Stimulated activated naive CD8-positive, alpha-beta T cell treated with anti-CD3 and anti-CD28 coated beads, Interleukin-15, Interleukin-2, amounts not matched to agents 100 ng/mL and 50 ng/mL, for 24 hours (primary cell): ENCODE results near the gene MMP24OS.

ENCODE experiments used
- H3K27ac Mint-ChIP-seq: one replicate; pipeline ENCODE4 v1.8.0; 2021; ENCODE audit warnings: mild to moderate bottlenecking, mixed read lengths
- H3K27me3 Mint-ChIP-seq: one replicate; pipeline ENCODE4 v1.8.0; 2021; ENCODE audit warnings: mixed read lengths
- H3K36me3 Mint-ChIP-seq: one replicate; pipeline ENCODE4 v1.8.0; 2021; ENCODE audit warnings: low read depth, mixed read lengths
- H3K4me1 Mint-ChIP-seq: one replicate; pipeline ENCODE4 v1.8.0; 2021; ENCODE audit warnings: low read depth, mixed read lengths
- H3K4me3 Mint-ChIP-seq: one replicate; pipeline ENCODE4 v1.8.0; 2021; ENCODE audit warnings: mild to moderate bottlenecking, mixed read lengths
- H3K9me3 Mint-ChIP-seq: one replicate; pipeline ENCODE4 v1.8.0; 2021; ENCODE audit warnings: mixed read lengths

The MMP24OS gene

GRCh38 chr20:35290186-35290886, 12.4 kb upstream of the MMP24OS start:
- Mint-ChIP-seq H3K9me3 (no peaks in the 10 kb centered on the region), H3K27me3 (no peaks in the 10 kb centered on the region), H3K27ac (no peak overlapping the region), H3K4me3 (no peak overlapping the region), H3K4me1 (peaks cover 8% of the 10 kb centered on the region), H3K36me3 (no peaks in the 10 kb centered on the region)

- Mint-ChIP-seq H3K27me3 (no peaks in the 10 kb centered on the region), H3K4me3 (no peak overlapping the region), H3K4me1 (peaks cover 19% of the 10 kb centered on the region), H3K27ac (no peak overlapping the region), H3K36me3 (peaks cover 5% of the 10 kb centered on the region), H3K9me3 (no peaks in the 10 kb centered on the region)
Measured at GRCh38 chr20:35288325-35289060, 10.6 kb upstream of the MMP24OS start.

GRCh38 chr20:35287509-35288324, 9.8 kb upstream of the MMP24OS start:
- Mint-ChIP-seq H3K4me1 (peaks cover 23% of the 10 kb centered on the region), H3K27me3 (no peaks in the 10 kb centered on the region), H3K27ac (no peak overlapping the region), H3K4me3 (no peak overlapping the region), H3K9me3 (no peaks in the 10 kb centered on the region), H3K36me3 (peaks cover 9% of the 10 kb centered on the region)

GRCh38 chr20:35286899-35287508, 9.1 kb upstream of the MMP24OS start:
- Mint-ChIP-seq H3K36me3 (peaks cover 15% of the 10 kb centered on the region), H3K4me3 (no peak overlapping the region), H3K27ac (no peak overlapping the region), H3K4me1 (peaks cover 28% of the 10 kb centered on the region), H3K27me3 (no peaks in the 10 kb centered on the region), H3K9me3 (no peaks in the 10 kb centered on the region)

GRCh38 chr20:35286077-35286898, 8.4 kb upstream of the MMP24OS start:
- Mint-ChIP-seq H3K36me3 (peaks cover 23% of the 10 kb centered on the region), H3K4me1 (peaks cover 31% of the 10 kb centered on the region), H3K27ac (peak overlapping the region; percentile 80), H3K4me3 (peak overlapping the region; percentile 90), H3K9me3 (no peaks in the 10 kb centered on the region), H3K27me3 (no peaks in the 10 kb centered on the region)

GRCh38 chr20:35285806-35286076, 7.8 kb upstream of the MMP24OS start:
- peaks cover 31% of the 10 kb centered on the region for H3K4me1 Mint-ChIP-seq
- H3K36me3 Mint-ChIP-seq: peaks cover 24% of the 10 kb centered on the region
- peak overlapping the region; percentile 90 for H3K4me3 Mint-ChIP-seq
- peak overlapping the region; percentile 80 for H3K27ac Mint-ChIP-seq
- H3K27me3 Mint-ChIP-seq: no peaks in the 10 kb centered on the region
- no peaks in the 10 kb centered on the region for H3K9me3 Mint-ChIP-seq

GRCh38 chr20:35284992-35285805, 7.3 kb upstream of the MMP24OS start:
- Mint-ChIP-seq H3K27ac (peak overlapping the region; percentile 89), H3K4me3 (peak overlapping the region; percentile 90), H3K27me3 (no peaks in the 10 kb centered on the region), H3K9me3 (no peaks in the 10 kb centered on the region), H3K4me1 (peaks cover 33% of the 10 kb centered on the region), H3K36me3 (peaks cover 30% of the 10 kb centered on the region)

- H3K9me3 Mint-ChIP-seq: no peaks in the 10 kb centered on the region
- H3K4me1 Mint-ChIP-seq: peaks cover 35% of the 10 kb centered on the region
- H3K4me3 Mint-ChIP-seq: peak within 1 kb of the TSS; percentile 90
- peaks cover 36% of the 10 kb centered on the region for H3K36me3 Mint-ChIP-seq
- H3K27me3 Mint-ChIP-seq: no peaks in the 10 kb centered on the region
- H3K27ac Mint-ChIP-seq: peak within 1 kb of the TSS; percentile 89
Measured at GRCh38 chr20:35284267-35284991, 6.5 kb upstream of the MMP24OS start, which contains the start of gene EIF6. TSS of gene EIF6 (minus strand) at chr20:35284772. CDS start at chr20:35284487, 285 bp downstream.

- Mint-ChIP-seq H3K27ac (peak overlapping the region; percentile 89), H3K4me1 (peaks cover 35% of the 10 kb centered on the region), H3K4me3 (peak overlapping the region; percentile 90), H3K9me3 (no peaks in the 10 kb centered on the region), H3K27me3 (no peaks in the 10 kb centered on the region), H3K36me3 (peaks cover 38% of the 10 kb centered on the region)
Measured at GRCh38 chr20:35283441-35284266, 5.7 kb upstream of the MMP24OS start.

GRCh38 chr20:35281506-35282101, 3.7 kb upstream of the MMP24OS start:
- no peak overlapping the region for H3K27ac Mint-ChIP-seq
- peaks cover 51% of the 10 kb centered on the region for H3K36me3 Mint-ChIP-seq

GRCh38 chr20:35280523-35280922, 2.6 kb upstream of the MMP24OS start:
- H3K36me3 Mint-ChIP-seq: peaks cover 51% of the 10 kb centered on the region
- no peak overlapping the region for H3K4me3 Mint-ChIP-seq
- no peaks in the 10 kb centered on the region for H3K9me3 Mint-ChIP-seq
- peaks cover 37% of the 10 kb centered on the region for H3K4me1 Mint-ChIP-seq
- H3K27ac Mint-ChIP-seq: no peak overlapping the region
- H3K27me3 Mint-ChIP-seq: no peaks in the 10 kb centered on the region

More at GRCh38 chr20:35281506-35282101, 3.7 kb upstream of the MMP24OS start:
- Mint-ChIP-seq H3K9me3 (no peaks in the 10 kb centered on the region), H3K4me1 (peaks cover 40% of the 10 kb centered on the region), H3K4me3 (peak overlapping the region; percentile 20), H3K27me3 (no peaks in the 10 kb centered on the region)

- H3K4me1 Mint-ChIP-seq: peaks cover 30% of the 10 kb centered on the region
- no peaks in the 10 kb centered on the region for H3K9me3 Mint-ChIP-seq
- H3K27me3 Mint-ChIP-seq: no peaks in the 10 kb centered on the region
- peak overlapping the region; percentile 61 for H3K27ac Mint-ChIP-seq
- no peak overlapping the region for H3K4me3 Mint-ChIP-seq
- peaks cover 51% of the 10 kb centered on the region for H3K36me3 Mint-ChIP-seq
Measured at GRCh38 chr20:35279533-35280174, 1.7 kb upstream of the MMP24OS start.
